NCI-H1694 treated with DMSO at 0.1 percent for 48 hours (cell line): ENCODE data around the gene ANTXRL.
"Not testable (repeated sequence)": the region's sequence is repeated elsewhere in the genome, so short reads cannot be mapped to it uniquely, and the experiment has no call there.

Experiments used
- DNase-seq: peaks from one replicate; lab custom pipeline; 2025; lab: John Stamatoyannopoulos, UW

Gene ANTXRL

DNA sequence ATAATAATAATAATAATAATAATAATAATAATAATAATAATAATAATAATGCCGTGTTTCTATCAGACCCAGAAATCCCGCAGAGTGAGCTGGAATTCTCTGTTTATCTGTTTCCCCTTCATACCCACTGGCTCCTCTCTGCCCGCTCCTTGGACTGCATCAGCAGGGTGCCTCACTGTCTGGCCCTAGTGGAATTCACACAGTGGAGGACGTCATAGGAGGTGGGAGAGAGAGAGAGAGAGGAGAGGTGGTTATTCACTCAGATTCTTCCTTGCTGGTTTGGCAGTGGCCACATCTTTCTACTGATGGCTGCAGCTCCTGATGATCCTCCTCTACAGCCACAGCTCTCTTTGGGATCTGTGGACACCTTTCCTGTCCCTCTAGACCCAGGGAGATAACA, 78.7 kb downstream of the ANTXRL start:
- DNase-seq: not testable (repeated sequence)

DNA sequence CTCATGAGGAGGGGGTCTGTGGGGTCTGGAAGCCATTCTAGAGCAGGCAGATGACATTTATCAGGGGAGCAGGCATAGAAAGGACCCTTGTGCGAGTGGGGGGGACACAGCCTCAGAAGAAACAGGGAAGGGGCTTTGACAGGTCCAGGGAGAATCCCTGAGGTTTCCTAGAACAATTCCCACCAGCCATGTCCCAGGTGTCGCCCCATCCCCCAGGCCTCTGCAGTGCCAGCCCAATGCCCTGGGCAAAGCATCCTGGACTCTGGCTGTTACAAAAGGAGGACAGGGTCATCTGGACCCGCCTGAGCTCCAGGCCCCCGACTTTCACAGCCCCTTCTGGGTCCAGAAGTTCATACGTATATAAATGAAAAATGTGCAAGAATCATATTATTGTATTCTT, 80.4 kb downstream of the ANTXRL start:
- not testable (repeated sequence) for DNase-seq

DNA sequence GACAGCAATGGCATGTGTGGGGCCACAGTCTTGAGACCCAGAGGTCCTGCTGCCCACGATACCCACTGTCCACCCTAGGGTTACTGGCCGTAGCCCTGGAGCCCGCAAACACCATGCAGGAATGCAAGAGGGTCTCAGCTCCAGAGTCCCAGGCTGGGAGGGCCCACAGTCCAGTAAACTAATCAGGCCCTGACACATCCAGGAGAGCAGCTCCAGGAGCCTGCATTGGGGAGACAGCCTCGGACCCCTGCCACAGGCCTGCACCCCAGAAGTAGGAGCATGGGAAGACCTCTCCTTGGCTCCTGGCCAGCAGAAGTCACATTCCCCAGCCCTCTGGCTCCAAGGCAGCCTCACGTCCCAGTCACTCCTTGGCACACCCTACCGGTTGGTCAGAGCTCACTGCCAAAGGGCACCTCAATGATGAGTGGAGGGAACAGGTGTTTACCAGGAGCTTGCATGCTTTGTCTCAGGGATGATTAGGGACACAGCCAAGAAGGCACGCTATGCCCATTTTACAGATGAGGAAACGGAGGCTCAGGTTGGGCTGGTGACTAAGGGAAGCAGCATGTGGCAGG, 81.0 kb downstream of the ANTXRL start:
- not testable (repeated sequence) for DNase-seq

DNA sequence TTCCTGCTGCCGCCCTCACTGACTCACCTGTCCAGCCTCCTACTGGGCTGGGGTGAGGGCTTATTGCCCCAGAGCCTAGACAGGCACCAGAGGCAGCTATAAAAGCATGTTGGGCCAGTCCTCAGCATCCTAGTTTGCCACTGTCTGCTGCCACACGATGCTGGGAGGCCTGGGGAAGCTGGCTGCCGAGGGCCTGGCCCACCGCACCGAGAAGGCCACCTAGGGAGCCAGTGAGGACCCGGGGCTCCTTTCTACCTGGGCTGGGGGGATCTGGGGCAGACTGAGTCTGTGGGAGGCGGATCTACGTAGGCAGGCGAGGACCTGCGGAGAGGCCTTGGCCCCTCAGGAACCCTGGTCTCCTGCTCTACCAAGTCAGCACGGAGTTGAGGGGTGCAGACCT, 82.2 kb downstream of the ANTXRL start:
- not testable (repeated sequence) for DNase-seq

DNA sequence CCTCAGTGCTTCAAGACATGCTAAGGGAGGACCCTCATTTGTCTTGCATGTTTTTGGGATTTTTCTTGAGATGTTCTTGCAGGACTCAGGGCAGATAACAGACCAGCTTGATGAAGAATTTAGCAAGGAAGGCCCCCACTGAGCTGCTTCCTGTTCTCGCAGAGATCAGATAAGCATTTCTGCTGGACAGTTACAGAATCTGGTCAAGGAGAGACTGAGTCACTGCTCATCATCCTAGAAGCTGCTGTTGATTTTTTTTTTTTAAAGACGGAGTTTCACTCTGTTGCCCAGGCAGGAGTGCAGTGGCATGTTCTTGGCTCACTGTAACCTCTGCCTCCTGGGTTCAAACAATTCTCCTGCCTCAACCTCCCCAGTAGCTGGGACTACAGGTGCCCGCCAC, 87.6 kb downstream of the ANTXRL start:
- DNase-seq: not testable (repeated sequence)

DNA sequence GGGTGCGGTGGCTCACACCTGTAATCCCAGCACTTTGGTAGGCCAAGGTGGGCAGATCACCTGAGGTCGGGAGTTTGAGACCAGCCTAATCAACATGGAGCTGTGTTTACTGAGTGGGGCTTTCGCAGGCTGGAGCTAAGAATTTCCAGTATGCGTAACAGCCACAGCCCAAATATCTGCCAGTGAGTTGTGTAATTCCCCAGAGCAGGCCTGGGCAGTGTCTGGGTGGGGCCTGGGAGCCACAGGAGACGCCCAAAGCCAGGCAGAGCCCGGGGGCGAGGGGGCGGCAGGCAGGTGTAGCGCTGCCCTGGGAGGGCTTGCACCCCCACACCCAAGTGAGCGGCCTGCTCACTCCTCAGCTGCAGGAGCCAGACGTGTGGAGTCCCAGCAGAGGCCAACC, 88.6 kb downstream of the ANTXRL start, which contains the start of gene ANXA8L1:
Gene ANXA8L1 (plus strand): TSS at position 371 of the 400 bp plus-strand sequence. CDS start 76 bp downstream, outside the sequence.
- DNase-seq: not testable (repeated sequence)

DNA sequence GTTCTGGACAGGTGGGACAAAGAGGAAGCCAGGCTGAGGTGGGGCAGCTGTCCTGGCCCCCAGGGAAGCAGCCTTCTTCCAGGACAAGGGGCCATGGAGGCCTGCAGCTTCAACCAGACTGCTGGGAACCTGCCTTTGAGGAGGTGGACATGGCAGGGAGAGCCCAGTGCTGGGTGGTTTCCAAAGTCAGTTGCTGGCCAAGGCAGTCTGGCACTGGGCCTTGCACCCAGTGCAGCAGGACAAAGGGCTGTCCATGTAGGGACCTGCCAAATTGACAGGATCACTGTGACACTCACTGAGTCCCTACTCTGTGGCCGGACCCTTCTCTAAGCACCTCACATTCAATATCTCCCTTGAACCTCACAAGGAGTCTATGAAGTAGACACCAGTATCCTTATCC, 90.2 kb downstream of the ANTXRL start:
- DNase-seq: not testable (repeated sequence)

DNA sequence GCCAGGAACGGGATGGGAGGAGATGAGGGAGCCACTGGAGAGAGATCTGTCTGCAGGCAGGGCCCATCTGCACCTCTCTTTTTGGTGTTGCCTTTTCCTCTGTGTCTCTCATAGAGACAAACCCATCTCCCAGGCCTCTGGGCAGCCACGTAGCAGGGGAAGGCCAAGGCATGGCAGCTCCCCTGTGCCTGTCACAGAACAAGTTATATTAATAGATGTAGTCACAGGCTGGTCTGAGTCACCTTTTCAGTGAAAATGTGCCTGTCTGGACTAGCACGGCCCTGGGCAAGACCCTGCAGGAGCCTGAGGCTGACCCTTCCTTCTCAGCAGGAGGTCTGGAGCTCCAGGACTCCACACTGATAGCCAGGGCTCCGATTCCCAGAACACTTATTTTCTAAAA, 90.9 kb downstream of the ANTXRL start:
- DNase-seq: not testable (repeated sequence)

DNA sequence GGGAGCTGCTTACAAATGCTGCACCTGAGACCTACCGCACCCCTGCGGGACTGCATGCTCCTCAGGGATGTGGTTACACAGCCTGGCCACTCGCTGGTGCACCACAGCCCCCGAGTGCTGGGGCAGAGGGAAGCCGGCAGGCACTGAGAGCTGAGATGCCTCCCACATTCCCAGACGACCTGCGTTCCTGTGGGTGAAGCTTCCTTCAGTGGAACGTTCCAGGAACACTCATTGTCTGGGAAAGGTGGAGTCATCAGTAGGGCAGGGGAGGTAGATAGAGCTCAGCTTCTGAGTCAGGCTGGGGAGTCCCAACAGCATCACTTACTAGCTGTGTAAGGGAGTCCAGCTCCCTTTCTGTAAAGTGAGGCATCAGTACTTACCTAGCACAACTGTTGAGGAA, 91.3 kb downstream of the ANTXRL start:
- DNase-seq: not testable (repeated sequence)

DNA sequence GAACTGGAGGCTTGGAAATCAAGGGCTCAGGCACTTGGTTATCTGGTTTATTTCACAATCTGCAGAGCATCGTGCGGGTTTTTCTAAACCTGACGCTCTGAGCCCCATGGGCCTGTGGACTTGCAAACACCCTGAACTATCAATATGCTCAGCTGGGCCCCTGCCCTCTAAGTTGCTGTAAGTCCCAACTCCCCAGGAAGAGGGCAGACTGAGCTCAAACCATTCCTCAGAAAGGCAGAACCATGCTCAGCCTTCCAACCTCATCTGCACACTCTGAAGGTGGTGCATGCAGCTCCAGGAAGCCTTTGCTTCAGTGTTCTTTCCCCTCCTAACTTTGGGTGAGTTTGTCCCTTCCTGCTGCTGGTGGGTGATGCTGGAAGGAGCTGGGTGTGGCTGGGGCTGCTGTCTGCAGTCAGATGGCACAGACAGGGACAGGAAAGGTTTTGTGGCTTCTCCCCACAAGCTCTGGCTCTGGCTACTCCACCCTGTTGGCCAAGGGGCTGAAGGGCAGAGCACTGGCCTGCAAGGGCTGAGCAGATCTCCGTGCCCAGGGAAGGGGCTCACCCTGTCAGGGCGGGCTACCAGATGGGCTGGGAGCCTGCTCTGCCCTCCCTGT, 92.5 kb downstream of the ANTXRL start:
- not testable (repeated sequence) for DNase-seq
